Stimulated activated CD4-positive, alpha-beta T cell treated with anti-CD3 and anti-CD28 coated beads, Interleukin-4, amount 100 ng/mL, for 4 hours (primary cell): ENCODE measurements around the gene APOBEC4.
A peak's percentile ranks its signal among the peaks of the same experiment; 100 is the strongest.

Experiments
- DNase-seq, 2 experiments: peaks; one replicate each; pipeline ENCODE4 v3.0.0-alpha.2; 2020

APOBEC4 gene

DNA sequence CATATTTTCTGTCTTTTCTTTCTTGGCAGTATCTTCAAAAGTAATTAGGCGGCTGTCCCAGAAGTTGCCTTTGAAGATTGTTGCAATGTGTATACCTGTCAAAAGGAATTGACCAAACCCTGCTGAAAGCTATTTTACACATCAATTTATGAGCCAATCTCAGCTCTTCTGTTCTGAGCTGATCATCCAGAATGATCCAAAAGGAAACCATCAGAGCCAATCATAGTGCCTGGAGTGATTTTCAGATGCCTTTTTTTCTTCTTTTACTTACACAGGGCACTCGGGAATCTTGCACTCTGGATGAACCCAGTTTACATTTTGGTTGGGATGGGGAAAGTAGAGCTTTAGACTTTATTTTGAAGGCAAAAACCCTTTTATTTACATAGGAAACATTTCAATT lies 21.8 kb upstream of the APOBEC4 start:
- DNase-seq: no peak

DNA sequence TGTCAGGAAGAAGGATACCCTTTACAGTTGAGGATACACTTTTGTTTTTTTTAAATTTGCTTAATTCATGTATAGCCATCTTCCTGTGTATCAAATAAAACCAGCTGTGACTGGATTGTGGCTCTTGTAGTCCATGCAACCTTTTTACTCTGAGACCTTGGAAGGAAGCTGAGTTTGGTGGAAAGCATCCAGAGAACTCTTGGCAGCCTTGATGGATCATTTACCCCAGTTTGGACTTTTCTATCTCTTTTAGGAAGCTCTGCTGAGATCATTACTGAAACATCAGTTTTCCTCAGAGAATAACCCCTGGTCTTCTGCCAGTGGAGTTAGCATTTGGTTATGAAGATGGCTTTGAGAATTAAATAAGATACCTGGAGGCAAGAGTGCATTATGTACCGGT lies 21.2 kb upstream of the APOBEC4 start:
- DNase-seq: no peak

DNA sequence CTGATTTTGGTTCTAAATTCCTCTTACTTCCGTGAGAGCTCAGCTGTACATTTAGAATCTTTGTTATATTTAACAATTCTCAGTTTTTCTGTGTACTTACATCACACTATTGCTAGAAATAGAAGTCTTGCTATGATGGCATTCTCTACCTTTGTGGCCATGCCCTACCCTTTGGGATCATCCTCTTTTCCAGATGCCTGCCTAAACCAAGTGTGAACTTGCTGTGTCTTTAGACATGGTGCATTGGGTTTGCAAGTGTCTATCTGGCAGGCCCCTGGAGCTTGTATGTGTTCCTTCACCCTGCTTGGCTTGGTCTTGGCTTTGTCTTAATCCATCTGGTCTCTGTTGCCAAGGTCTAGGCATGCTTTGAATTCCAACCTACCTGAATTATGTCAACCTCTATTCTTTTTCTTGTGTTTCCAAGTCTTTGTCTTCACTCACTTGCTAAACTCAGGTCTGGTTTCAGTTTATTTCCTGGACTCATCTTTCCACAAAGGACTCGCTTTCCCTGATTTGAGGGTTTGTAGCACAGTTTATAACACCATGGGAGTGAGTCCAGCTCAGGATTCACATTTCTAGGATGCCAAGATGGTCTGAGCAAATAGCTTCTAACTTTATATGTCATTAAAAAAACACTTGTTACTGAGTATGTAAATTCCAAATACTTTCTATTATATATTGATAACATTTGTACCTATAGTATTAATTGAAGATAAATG lies 20.6 kb upstream of the APOBEC4 start:
- DNase-seq: no peak

DNA sequence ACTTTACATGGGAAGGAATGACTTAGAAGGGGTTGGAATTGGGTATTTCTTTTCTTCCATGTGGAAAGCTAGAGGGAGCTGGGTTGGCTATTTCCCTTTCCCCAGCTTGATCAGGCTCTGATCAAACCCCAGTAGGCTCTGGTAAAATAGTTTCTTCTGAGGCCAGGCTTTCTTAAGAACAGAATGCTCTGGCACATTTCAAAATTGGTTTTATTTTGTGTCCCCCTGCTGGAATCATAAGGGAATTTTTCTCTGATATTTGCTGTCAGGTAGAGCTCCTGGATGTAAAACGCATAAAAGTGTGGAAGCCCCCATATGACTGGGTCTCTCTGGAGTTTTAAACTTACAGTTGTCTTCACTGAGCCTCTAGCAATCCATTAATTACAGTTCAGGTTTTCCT lies 17.1 kb upstream of the APOBEC4 start:
- DNase-seq: no peak

DNA sequence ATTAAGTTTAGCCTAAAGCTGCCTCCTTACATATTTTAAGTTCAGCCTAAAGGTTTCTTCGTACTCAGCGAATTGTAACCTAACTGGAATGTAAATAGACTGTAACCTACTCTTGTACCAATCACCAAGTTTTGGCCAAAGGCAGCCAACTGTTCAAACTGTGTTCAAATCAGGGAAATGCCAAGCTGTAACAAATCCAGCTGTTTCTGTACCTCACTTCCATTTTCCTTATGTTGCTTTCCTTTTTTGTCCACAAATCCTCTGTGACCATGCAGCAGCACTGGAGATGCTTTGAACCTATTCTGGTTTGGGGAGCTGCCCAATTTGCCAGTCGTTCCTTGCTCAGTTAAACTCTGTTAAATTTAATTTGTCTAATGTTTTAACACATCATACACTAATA lies 3.2 kb upstream of the APOBEC4 start:
- no peak for DNase-seq

DNA sequence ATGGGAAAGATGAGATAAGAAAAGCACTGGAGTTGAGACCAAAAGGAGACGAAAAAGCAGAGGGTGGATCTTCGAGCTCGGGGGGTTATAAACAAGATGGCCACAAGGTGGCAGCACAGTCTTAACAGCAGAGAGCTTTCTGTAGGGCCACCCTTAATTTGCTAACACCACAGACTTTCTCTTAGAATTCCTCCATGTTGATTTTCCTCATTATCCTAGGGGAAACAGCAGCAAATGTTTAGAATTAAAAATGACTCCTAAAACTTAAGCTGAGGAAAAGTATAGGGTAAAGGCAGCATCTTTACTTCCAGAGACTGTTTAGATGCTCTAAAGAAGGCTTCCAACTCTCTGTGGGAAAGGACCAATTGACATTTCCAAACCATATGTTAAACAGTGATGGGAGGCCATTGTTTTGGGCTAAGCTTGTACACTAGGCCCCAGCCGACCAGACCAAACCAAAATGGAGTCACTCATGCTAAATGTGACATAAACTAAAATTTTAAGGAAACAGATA lies 2.5 kb upstream of the APOBEC4 start:
- DNase-seq: peak; percentile 60 to 72

DNA sequence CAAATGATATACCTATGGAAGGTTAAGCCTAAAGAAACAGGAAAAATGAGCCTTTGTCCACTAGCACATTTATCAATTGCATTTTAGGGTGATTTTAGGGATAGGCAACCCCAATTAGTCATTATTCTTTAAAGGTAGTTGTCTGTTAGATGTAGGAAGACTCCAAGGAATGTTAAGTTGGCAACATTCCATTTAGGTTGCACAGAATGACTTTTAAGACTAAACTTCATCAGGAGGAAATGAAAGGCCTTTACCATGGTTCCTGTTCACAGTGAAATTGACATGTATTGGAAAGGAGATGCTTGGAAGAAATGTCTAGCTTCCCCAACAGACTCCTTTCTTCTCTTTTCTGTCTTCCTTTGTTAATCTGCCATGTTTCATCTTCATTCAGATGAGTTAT lies 1.6 kb upstream of the APOBEC4 start:
- no peak for DNase-seq

DNA sequence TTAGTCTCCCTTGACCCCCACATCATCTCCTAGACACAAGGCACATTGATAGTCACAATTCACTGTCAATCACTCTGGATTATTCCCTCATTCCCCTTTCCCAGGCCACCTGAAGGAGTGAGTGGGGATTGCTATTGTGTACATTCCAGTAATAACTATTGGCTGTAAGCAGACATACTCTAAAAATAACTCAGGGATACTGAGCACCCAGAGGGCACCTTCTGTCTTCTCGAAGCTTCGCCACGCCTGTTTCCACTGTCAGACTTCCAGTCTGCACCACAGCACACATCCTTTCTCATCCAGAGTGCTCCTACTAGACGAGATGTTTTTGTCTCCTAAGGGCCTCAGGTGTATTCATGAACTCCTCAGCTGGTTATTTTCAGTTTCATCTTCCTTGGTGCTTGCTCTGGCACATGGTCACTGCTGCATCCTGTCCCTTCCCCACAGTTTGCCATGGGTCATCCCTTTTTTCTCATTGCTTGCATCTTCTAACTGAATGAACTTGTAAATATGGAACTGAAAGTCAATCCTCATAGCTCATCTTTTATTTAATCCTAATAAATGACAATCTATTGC lies 848 bp upstream of the APOBEC4 start:
- DNase-seq: no peak

DNA sequence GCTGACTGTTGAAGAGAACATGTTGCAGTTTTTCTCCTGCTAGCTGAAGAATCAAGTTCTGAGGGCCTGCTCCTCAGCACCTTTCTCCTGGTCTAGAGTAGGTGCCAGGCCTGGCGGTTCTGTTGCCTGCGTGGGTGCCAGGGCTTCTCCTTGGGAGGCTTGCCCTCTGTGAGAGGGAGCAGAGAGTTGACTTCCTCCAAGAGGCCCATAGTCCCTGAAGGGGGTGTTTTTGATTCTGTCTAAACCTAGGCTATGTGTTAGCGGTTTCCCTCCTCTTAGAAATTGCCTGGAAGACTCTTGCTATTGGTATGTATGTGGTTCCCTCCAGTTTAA lies 312 bp upstream of the APOBEC4 start:
- DNase-seq: no peak

DNA sequence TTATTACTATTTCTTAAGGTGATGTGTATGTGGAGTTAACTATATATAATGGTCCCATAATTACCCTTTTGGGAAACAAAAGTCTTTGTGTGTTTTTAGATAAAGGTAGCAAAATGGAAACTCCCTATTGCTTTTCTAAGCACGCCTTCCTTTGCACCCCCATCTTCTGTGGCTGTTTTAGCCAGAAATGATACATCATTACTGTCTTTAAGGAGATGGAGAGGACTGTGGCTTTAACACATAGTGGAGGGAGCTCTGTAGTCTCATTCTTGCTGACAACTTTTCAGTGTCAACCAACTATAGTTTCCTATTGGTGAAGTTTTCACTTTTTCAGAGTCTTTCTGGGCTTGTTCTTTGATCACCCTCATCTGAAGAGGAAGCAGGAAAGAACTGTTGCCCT lies 1.0 kb downstream of the APOBEC4 start:
- no peak for DNase-seq

DNA sequence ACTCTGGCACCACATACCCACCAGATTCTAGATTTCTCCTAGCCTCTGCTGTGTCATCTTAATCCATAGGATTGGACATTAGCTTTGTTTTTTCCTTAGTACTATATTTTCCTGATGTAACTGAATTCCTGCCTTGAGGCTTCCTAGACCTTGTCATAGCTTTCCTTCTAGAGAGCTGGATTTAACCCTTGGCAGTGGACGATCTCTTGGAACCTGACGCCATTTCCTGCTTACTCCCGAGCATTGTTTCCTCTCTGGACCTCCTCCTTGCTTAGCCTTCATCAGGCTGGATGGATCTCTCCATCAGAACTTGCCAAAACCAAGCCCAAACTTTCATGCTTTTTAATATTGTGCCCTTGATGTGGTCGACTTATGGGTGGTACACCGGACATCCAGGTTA lies 1.5 kb downstream of the APOBEC4 start:
- no peak for DNase-seq

DNA sequence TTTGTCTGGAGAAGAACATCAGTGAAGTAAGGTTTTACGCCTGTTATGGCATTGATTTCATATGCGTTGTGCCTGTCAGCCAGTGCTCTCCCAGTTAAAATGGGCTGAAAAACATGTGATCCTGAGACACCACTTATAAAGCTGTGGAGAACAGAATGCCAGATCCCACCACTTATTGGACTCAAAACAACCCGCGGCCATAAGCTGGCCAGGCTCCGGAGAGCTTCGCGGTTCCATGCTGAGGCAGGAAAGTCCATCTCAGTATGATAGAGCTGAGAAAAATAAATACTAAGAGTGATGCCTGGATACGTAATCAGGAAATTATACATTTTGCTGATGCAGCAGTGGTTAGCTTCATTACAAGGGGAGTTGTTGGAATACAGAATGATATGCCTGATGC lies 5.1 kb downstream of the APOBEC4 start:
- DNase-seq: no peak

DNA sequence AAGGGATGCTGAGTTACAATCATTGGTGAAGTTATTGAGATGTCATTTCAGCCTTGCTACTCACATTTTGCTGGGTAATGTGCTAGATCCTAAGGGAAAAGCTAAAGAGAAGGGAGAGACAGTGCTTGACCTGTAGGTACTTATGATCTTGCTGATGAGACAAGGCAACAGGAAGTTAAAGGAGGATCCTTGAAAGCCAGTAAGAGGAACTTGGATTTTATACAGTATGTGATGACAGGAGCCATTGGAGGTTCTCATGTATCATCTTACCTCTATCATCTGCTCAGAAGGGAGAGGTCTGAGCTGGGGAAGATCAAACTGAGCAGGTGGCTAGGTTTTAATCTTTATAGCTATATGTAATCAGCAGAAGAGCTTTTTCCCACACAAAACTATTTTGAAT lies 6.3 kb downstream of the APOBEC4 start:
- no peak for DNase-seq

DNA sequence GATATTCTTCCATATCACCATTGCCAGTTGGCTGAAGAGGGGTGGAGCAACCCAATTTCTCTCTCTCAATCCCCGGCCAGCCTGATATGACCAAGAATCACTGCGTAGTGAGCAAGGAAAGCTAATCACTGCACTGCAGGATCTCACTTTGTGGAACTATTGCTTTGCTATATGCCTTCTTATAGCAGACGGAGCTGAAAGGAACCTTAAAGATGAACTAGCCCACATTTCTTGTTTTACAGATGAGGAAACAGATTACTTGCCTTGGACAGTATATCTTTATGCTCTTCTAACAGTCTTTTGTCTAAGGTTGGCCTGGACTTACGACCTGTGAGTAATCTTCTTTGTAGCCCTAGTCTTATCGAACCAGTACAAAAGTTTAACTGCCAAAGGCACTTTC lies 7.6 kb downstream of the APOBEC4 start:
- DNase-seq: no peak

DNA sequence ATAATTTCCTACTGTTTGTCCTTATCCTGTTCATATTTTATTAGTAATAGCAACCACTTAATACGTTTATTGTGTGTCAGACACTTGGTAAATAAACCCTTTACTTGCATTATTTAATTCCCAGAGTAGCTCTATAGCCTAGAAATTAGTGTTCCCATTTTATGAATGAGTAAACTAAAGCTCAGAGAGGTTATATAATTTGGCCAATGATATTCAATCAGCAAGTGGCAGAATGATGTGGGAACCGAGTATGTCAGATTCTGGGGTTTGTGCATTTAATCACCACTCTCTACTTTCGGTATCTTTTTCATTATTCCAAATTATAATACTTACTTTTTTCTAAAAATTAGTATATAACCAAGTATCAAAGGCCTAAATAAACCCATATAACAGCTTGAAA lies 10.9 kb downstream of the APOBEC4 start:
- DNase-seq: no peak

DNA sequence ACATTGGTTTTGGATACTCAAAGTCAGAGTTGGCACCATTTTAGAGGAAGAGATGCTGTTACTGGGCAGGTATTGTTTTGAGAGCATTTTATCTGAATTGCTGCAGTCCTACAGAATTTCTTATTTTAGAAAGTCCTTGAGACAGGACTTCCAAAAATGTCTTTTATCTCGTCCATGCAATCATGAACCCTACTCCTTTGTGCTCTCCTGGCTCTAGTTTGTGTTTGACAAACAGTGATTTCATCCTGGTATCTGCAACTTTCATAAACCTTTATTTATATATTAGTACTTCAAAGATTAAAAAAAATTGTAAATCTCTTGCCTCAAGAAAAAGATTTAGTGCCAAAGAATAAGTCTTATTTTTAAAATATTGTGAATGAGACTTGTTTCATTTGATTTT lies 12.9 kb downstream of the APOBEC4 start:
- no peak for DNase-seq

DNA sequence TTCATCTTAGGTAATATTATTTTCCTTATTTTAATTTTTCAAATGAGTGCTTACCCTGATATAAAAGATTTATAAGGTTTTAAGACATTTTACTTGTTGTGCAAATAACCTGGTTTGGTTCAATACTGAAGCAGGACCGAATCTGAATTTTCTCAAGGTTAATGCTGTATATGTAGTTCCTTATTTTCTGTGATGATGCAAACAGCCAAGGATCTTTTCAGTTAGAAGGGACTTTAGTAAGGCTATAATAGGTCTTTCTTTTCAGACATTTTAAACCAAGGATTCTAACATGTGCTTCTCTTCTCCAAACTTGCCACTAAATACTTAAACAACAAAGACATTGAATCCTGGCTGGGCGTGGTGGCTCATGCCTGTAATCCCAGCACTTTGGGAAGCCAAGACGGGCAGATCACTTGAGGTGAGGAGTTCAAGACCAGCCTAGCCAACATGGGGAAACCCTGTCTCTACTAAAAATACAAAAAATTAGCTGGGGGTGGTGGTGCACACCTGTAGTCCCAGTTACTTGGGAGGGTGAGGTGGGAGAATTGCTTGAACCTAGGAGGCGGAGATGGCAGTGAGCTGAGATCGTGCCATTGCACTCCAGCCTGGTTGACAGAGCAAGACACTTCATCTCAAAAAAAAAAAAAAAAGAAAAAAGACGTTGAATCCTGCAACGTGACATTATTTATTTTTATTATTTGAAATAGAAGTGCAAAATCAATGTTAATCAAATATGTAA lies 14.3 kb downstream of the APOBEC4 start:
- DNase-seq: no peak

DNA sequence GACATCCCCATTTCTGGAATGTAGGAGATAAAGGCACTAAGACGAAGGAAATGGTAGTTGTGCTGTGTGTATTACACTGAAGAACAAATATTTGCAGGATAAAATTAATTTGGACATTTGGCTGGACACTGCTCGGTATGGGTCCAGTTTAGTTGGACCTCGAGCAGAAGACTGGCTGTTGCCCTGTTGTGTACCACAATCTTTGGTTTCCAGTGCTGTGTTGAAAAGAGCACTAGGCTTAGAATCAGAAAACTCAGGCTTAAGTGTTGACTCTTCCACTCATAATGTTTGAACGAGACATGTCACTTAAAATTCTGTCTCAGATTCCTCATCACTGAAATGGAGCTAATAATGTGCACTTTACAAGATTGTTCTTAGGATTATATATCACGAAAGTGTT lies 16.3 kb downstream of the APOBEC4 start:
- DNase-seq: no peak

DNA sequence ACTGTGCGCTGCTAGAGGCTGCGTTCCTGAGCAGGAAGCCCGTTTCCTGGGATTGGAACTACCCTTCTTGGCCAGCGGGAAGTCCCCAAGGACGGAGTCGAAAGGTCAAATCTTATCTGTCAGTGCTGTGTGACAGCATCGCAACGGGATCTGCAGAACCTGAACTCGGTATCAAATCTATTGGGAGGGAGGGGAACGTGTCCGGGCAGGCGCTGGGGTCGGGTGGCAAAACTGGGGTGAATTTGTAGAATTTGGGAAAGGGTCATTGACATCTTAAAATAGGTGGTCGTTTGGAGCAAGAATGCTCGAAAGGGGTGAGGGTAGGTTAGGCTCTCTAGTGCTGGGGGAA lies 16.8 kb downstream of the APOBEC4 start:
- DNase-seq: no peak

DNA sequence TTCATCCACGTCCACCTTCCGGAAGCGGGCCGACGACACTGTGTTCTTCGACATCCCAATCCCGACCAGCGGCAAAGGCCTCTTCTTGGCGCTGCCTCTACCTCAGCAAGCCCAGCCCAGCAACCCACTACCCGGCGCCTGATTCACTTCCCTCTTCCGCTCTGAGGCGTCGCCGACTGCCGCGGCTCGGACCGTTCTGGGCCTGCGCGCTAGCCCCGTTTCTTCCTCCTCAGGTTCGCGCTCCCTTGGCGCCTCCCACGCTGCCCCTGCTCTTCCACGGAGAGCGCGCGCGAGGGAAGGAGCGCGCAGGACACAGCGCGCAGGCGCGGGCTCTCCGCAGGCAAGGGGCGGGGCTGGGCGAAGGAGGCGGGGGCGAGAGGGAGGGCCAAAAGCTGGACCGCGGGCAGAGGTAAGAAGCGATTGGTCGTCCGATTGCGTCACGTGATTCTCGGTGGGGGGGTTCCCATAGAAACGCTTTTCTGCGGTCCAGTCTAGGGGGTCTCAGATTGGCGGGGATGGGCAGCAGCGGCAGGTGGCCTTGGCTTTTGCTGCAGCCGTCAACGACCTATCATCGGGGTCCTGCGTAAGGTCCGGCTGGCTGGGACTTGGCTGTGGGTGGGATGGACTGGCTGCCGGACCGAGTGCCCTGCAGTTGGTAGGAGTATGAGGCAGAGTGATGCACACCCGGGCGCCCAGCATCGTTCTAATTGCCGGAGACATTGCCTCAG lies 17.3 kb downstream of the APOBEC4 start, which contains the start of gene ARPC5:
Gene ARPC5 (minus strand): TSS at position 178 of the 728 bp plus-strand sequence. CDS start 124 bp downstream, at position 54.
- DNase-seq: peak; percentile 96

DNA sequence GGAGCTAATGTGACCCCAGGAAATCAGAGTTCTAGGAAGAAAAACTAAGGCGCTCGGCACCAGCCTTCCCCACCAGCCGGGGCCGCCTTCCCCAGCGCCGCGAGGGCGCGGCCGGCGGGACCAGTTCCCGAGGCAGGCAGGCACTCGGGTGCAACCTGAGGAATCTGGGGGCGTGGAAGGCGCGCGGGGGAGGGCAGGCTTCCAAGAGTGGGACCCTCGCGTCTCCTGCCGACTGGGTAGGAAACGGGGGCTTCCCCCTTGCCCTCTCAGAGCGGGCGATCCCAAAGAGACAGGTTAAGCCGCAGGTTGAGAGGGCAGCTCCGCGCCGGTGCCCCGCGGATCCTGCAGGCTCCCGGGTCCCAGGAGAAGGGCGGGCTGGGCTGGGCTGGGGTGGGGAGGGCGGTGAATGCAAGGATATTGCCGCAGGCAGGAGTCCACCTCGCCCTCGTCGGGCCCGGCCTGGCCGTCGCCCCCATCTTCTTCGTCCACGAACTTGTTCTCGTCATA lies 18.0 kb downstream of the APOBEC4 start:
- DNase-seq: peak in 1 of 2 experiments; percentile 13

DNA sequence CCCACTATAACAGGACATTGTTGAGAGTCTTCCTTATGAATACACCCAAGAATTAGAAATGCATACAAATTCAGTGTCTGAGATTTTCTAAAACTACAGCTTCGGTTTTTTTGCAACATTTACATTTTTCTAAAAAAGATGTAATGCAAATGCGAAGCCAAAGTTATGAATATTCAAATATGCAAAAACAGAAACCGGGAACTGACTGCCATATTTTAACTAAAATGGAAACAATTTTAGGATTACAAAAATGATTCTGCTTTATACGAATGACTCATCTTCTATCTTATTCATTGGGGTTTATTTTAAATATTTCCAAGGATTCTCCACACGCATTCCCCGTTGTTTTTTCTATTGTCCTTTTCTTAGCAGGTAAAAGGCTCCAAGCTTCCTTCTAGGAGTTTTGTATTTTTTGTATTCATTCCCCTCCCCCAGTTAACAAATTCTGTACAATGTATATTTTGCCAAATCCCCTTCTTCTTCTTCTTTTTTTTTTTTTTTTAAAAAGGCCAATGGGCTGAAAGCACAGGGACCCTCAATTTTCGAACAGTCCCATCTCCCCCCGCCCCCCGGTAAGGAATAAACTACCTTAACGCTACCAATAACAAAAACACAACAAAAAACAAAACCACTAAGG lies 18.6 kb downstream of the APOBEC4 start:
- no peak for DNase-seq
